T follicular helper cell (primary cell): ENCODE results near the gene ELN.
"Not testable (repeated sequence)": the region's sequence is repeated elsewhere in the genome, so short reads cannot be mapped to it uniquely, and the experiment has no call there.

Source experiments
- DNase-seq: peaks from one replicate; pipeline ENCODE4 v3.0.0-alpha.2; 2020; ENCODE audit warnings: low read depth
- total RNA-seq, 2 experiments: gene quantifications; one replicate each; lab custom pipeline; 2026; lab: John Stamatoyannopoulos, UW

The ELN gene
- total RNA-seq = 0 reads per million in 2 experiments

DNA sequence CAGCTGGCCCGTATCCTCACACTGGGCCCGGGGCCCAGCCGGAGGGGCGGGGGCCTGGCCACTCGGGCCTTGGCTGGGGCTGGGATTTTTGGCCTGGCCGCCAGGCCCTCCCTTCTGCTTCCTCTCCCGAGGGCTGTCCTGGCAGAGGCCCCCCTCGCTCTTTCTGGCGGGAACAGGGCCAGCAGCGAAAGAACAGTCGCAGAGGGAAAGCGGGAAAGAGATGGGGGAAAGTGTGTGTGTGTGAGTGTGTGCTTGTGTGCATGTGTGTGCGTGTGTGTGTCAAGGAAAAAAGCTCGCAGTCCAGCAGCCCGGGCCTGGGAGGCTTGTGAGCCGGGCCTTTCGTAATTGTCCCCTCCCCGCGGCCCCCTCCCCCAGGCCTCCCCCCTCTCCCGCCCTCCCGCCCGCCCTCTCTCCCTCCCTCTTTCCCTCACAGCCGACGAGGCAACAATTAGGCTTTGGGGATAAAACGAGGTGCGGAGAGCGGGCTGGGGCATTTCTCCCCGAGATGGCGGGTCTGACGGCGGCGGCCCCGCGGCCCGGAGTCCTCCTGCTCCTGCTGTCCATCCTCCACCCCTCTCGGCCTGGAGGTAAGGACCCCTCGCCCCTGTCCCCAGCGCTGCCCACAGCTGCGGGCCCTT is at the start of gene ELN:
TSS of gene ELN (plus strand) at position 491 of the 638 bp plus-strand sequence. CDS start at position 506, 15 bp downstream.
- no peak for DNase-seq

- DNase-seq = no peak
These were observed 49.1 kb upstream of the ELN start for GRCh38 chr7:73978661-73979563.

- not testable (repeated sequence) for DNase-seq
These were observed 48.3 kb upstream of the ELN start for GRCh38 chr7:73979656-73980055.

GRCh38 chr7:73980206-73980605 is 47.8 kb upstream of the ELN start:
- no peak for DNase-seq

- no peak for DNase-seq
These were observed 46.0 kb upstream of the ELN start for GRCh38 chr7:73981933-73982332.

- no peak for DNase-seq
These were observed 44.4 kb upstream of the ELN start for GRCh38 chr7:73983437-73984164.

DNA sequence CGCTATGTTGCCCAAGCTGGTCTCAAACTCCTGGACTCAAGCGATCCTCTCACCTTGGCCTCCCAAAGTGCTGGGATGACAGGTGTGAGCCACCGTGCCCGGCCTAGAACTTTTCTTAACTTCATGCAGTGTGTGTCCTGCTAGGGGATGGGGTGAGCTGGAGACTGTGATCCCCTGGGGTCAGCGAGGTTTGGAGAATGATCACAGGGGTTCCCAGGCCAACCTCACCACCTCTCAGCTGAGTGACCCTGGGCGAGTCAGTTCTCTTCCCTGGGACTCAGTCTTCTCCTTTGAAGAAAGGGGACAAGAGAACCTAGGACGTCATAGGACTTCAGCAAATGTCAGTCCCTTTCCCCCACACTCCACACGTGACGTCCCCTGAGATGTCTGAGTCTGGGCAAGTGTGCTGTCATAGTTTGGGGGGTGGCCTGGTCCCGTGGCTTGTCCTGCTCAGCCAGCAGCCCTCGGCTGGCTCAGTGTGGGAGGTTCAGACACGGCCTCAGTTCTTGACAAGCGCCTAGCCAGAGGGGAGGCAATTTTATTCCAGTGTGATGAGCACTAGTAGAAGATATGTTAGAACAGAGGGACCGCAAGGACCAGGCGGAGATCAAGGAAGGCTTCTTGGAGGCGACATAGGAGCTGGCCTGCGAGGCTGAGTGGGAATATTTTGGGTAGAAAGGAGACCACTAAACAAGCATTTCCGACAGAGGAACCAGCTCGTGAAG is 43.3 kb upstream of the ELN start:
- DNase-seq = no peak

DNA sequence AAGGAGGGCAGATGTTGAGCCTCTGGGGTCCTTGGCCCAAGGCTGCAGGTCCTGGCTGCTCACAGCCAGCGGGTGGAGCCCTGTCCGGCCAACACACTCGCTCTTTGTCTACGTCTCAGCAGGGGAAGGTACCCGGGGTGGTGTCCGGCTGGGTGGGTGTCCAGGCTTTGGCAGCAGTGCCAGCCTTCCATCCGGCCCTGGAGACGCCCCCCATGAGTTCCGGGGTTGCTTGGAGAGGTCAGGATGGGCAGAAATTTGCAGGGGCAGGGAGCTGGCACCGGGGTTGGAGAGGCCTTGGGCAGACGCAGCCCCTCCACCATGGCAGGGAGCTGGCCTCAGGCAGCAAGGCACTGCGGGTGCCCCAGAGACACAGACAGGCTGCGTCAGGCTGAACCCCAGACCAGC is 42.2 kb upstream of the ELN start:
- DNase-seq = no peak

- no peak for DNase-seq
These were observed 41.8 kb upstream of the ELN start for GRCh38 chr7:73986158-73986631.

DNA sequence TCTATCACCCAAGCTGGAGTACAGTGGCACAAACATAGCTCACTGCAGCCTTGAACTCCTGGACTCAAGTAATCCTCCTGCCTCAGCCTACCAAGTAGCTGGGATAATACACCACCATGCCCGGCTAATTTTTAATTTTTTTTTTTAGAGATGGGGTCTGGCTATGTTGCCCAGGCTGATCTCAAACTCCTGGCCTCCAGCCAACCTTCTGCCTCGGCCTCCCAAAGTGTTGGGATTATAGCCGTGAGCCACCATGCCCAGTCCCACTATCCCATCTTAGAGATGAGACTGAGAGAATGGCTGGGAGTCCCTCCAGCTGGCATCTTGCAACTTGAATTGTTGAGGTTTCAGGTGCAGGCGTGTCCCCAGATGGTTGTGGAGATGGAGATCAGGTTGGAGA is 40.7 kb upstream of the ELN start:
- no peak for DNase-seq

DNA sequence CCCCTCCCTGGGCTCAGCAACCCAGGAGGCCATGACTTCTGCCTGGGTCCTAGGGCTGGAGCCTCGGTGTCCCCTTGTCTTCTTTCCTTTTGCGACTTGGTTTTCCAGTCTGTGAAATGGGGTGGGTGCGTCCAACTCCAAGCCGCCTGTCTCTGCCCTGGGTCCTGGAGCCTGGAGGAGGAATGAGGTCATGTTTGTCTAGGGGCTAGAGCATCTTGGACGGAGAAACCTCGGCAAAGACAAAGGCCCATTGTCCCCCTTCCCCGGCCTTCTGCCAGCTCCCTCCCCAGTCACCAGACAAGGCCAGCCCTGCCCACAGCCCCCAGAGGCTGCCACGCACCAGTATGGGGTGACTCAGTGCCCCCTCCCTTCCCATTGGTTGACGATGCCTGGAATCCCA is 39.8 kb upstream of the ELN start:
- DNase-seq = no peak

GRCh38 chr7:73991522-73992100 is 36.4 kb upstream of the ELN start:
- DNase-seq = no peak

GRCh38 chr7:73992101-73992562 is 35.8 kb upstream of the ELN start:
- DNase-seq = no peak

DNA sequence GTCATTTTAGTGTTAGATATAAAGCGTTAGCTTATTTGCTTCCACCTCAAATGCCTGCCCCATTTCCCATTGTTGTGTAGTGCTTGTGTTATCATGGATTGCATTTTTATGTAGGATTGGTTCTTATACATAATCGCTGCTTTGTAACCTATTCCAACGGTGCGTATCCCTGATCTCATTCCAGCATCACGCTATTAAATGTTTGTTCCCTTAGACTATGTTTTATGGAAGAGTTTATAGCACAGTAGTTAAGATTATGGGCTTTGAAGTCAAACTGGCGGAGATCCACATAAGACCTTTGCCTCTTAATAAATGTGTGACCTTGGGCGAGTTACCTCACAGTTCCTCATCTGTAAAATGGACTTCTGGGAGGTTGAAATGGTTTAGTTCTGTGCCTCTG is 34.0 kb upstream of the ELN start:
- no peak for DNase-seq

GRCh38 chr7:73994761-73995160 is 33.2 kb upstream of the ELN start:
- no peak for DNase-seq

DNA sequence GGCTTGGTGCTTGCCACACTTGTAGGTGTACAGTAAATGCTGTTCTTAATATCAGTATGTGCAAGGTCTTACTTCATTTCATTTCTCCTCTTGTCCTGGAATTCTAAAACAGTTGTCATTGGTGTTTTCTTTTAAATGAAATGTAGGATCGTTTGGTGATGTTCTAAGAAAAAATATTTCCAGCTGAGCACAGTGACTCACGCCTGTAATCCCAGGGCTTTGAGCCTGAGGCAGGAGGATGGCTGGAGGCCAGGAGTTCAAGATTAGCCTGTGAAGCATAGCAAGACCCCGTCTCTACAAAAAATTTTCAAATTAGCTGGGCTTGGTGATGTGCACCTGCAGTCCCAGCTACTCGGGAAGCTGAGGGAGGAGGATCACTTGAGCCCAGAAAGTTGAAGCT is 32.6 kb upstream of the ELN start:
- no peak for DNase-seq

- no peak for DNase-seq
These were observed 32.0 kb upstream of the ELN start for GRCh38 chr7:73995821-73996511.

DNA sequence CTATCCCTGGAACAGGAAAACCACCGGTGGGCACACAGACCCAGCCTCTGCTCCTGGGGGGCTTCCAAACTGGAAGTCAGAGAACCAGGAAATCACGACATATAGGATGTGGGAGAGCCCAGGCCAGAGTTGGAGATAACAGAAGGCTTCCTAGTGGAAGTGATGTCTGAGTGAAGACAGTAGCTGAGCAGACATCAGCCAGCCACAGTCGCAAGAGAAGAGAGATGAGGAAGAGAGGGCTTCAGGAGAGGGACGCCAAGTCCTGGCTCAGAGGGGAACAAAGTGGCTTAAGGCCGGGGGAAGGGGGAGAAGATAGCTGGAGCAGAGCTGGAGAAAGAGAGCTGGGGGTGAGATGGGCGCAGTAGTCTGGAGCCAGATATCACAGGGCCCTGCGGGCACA is 30.9 kb upstream of the ELN start:
- no peak for DNase-seq

- DNase-seq = no peak
These were observed 28.1 kb upstream of the ELN start for GRCh38 chr7:73999664-74000435.
